SK-N-DZ (cell line): ENCODE measurements around the gene COPS8.

Source experiments
- DNase-seq: peaks from one replicate; pipeline ENCODE4 v3.0.0-alpha.2; 2015; ENCODE audit warnings: low spot score

Gene COPS8

GRCh38 chr2:237130562-237131421 lies 45.1 kb downstream of the COPS8 start:
- no peak for DNase-seq

GRCh38 chr2:237131749-237132533 lies 46.3 kb downstream of the COPS8 start:
- DNase-seq, result no peak

GRCh38 chr2:237132799-237133198 lies 47.1 kb downstream of the COPS8 start:
- DNase-seq, result no peak

GRCh38 chr2:237134321-237135230 lies 48.9 kb downstream of the COPS8 start:
- no peak for DNase-seq

GRCh38 chr2:237136824-237137223 lies 51.1 kb downstream of the COPS8 start:
- no peak for DNase-seq

- no peak for DNase-seq
Observed at GRCh38 chr2:237137626-237138323, 52.1 kb downstream of the COPS8 start.

GRCh38 chr2:237139123-237139675 lies 53.5 kb downstream of the COPS8 start:
- no peak for DNase-seq

- DNase-seq, result no peak
Observed at GRCh38 chr2:237140689-237141285, 55.1 kb downstream of the COPS8 start.

GRCh38 chr2:237141571-237142051 lies 55.9 kb downstream of the COPS8 start:
- no peak for DNase-seq

GRCh38 chr2:237143118-237143517 lies 57.4 kb downstream of the COPS8 start:
- no peak for DNase-seq

- no peak for DNase-seq
Observed at GRCh38 chr2:237143676-237144440, 58.2 kb downstream of the COPS8 start.

GRCh38 chr2:237144516-237144915 lies 58.8 kb downstream of the COPS8 start:
- DNase-seq, result no peak

GRCh38 chr2:237147317-237147716 lies 61.6 kb downstream of the COPS8 start:
- DNase-seq, result no peak

GRCh38 chr2:237148624-237149023 lies 62.9 kb downstream of the COPS8 start:
- DNase-seq, result no peak

- DNase-seq, result no peak
Observed at GRCh38 chr2:237149425-237149824, 63.7 kb downstream of the COPS8 start.
